GM21786 (cell line): ENCODE measurements around the gene INPP5A.
"Not testable (repeated sequence)": the region's sequence is repeated elsewhere in the genome, so short reads cannot be mapped to it uniquely, and the experiment has no call there.

Source experiments
- ATAC-seq: cut with Tn5 transposase; IDR thresholded peaks from one replicate; pipeline ENCODE4 v1.9.1; 2021; ENCODE audit not compliant: unreplicated experiment

INPP5A gene

GRCh38 chr10:132537684-132538001 lies at the start of gene INPP5A:
Gene INPP5A (plus strand): TSS chr10:132537787. CDS start chr10:132538097, 310 bp downstream.
- ATAC-seq = peak; percentile 65

DNA sequence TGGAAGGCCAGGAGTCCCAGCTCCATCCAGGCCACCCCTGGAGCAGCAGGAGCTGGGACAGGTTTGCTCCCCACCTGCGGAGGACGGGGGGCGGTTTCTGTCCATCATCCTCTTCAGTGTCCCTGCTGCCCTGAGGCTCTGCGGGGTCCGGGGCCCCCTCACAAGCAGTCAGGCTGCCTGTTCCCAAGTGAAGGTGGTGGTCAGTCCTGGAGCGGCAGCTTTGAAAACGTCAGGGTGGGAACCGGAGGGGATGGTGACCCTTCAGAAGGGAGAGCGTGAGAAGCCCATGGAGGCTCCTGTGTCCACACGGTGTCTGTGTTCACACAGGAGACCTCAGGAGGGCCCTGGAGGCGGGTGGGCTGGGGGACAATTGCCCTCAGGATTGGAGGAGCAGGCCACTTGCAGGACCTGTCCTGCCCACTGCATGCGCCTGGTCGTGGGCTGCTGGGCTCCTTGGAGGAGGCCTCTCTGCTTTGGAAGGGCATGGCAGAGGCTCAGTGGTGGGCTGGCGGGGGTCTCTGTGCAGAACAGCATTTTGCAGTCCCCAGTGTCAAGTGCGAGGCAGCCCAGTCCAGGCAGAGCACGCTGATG lies 49.3 kb upstream of the INPP5A start:
- no peak for ATAC-seq

DNA sequence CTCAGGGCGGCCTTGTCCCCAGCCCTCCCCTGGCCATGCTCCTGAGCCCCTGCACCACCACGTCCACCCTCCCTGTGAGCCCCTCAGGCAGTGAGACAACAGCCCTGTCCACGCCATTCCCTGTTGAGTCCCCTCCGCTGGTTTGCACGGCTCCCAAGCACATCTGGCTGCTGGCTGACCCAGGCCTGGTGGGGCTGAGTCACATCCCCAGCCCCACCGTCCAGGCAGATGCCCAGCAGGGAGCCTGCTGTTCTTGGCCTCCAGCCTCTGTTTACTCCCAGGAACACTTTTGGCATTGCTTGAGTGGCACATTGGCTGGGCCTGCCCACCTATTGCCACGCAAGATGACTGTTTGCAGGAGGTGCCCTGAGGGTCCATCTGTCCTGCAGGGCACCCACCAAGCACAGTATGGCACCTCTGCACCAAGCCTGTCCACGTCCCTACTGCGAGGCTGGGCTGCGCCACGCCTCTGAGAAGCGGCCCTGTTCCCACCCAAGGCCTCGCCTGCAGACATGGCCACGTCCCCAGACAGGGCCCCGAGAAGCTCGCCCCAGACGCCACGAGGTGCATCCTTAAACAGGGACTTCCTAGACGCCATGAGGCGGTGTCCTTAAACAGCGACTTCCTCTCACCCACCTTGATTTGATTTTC lies 48.4 kb upstream of the INPP5A start:
- ATAC-seq = no peak

GRCh38 chr10:132489704-132490534 lies 47.7 kb upstream of the INPP5A start:
- no peak for ATAC-seq

DNA sequence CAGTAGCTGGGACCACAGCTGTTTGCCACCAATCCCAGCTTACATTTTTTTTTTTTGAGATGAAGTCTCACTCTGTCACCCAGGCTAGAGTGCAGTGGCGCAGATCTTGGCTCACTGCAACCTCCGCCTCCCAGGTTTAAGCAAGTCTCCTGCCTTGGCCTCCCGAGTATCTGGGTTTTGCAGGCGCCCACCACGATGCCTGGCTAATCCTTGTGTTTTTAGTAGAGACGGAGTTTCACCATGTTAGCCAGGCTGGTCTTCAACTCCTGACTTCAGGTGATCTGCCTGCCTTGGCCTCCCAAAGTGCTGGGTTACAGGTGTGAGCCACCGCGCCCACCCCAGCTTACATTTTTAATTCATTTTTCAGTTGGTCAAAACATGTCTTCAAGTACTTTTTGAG lies 46.1 kb upstream of the INPP5A start:
- ATAC-seq = not testable (repeated sequence)

DNA sequence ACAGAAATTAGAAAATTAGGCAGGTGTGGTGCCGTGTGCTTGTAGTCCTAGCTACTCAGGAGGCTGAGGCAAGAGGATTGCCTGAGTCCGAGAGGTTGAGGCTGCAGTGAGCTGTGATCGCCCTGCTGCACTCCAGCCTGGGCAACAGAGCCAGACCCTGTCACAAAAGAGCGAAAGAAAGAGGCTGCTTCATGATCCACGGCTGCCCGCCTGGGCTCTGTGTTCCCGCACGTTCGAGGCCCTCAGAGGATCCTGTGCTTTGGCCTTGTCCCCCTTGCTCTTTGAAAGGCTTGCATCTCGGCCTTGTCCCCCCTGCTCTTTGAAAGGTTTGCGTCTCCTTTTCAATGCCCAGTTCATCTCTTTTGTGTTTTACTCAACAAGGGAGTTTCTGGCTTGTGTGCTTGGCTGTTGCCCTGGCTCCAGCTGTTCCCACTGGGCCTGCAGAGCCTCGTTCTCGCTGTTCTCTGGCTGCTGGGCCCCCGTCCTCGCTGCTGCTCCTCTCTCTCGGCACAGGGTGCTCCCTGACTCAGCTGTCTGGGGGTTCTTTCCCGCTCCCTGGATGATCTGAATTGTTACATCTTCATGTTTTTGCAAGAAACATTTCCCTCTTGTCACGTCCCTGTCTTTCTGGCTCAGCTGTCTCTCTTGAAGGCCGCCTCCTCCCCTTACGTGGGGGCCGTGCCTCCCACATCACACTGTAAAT lies 45.1 kb upstream of the INPP5A start:
- no peak for ATAC-seq

DNA sequence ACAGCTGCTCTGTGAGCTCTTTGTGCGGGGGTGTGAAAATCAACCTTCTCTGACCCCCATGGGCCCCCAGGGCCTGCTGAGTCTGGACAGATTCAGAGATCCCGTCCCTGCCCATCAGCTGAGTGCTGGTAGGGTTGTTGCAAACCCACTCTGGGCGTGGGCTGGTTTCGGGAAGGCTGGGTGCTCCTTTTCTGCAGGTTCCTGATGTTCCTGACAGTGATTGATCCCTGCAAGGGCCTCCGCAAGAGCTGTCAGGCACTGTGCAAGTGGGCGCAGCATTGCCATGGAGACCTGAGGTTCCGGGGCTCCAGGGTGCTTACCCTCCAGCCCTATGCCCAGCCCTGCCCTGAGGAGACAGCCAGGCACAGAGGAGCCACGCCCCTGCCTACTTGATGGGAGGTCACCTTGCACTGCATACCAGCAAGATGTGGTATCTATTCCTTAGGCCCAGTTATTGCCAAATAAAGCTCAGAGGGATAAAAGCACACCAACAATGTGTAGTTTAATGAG lies 44.3 kb upstream of the INPP5A start:
- no peak for ATAC-seq

DNA sequence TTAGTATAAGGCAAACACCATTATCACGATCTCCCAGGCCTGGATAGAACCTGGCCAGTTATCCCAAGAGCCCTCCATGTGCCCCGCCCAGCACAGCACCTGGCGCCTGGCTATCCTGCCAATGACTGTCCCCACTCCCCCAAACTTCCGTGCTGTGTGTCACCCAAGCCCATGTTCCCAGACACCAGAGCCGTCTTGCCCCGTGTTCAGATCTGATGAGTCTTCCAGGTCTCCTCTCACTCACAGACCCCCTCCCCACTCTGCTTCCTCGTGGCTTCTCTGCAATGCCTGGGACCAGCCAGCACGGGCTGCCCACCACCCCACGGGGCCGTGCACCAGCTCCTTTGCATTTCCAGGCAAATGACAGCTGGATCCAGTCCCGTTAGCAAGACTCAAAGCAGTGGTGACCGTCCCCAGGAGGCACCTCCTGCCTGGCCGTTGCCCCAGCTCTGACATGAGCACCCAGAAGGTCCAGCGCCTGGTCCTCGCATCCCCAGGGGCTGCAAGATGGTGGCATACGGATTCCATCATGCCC lies 43.8 kb upstream of the INPP5A start:
- ATAC-seq = no peak

DNA sequence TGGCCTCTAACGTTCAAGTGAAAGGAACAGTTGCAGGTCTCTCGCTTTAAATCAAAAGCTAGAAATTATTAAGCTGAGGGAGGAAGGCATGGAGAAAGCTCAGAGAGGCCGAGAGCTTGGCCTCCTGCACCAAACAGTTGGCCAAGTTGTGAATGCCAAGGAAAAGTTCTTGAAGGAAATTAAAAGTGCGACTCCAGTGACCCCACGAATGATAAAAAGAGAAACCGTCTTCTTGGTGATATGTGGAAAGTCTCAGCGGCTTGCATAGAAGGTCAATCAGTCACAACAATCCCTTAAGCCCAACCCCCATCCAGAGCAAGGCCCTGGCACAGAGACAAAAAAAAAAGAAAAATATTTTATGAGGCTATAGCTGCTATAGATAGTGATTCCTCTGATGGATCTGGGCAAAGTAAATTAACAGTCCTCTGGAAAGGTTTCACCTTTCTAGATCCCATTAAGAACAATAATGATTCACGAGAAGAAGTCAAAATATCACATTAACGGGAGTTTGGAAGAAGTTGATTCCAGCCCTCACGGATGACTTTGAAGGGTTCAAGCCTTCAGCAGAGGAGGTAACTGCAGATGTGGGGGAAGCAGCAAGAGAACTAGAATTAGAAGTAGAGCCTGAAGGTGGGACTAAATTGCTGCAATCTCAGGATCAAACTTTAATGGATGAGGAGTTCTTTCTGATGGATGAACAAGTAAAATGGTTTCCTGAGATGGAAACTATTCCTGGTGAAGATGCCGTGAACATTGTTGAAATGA lies 42.5 kb upstream of the INPP5A start:
- ATAC-seq = no peak

DNA sequence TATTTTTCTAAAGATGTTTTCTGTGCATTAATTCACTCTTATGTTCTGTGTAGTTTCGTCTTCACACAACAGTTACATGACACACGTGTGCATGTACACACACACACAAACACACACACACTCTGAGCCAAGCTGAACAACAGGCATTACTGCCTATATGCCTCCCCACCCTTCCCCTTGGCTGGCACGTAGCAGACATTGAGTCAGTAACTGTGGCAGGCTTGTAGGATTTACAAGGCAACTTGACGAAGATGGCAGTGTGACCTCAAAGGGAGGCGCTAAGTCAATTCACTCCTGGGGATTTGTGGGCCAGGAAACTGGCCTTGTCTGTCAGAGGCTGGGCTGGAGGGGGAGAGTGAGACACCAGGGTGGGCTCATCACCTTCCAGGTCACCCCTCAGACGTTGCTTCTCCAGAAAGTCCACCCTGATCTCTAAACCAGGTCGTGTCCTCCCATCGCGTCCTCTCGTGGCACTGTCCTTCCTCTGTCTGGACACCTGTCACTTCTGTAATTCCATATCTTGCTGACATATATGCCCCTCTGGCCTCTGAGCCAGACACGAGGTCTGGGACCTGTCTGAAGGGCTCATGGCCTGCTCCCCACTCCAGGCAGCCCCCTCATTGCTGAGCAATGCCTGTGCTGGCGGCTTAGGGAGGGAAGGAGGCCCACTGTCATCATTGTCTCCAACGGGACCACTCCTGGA lies 41.1 kb upstream of the INPP5A start:
- no peak for ATAC-seq

DNA sequence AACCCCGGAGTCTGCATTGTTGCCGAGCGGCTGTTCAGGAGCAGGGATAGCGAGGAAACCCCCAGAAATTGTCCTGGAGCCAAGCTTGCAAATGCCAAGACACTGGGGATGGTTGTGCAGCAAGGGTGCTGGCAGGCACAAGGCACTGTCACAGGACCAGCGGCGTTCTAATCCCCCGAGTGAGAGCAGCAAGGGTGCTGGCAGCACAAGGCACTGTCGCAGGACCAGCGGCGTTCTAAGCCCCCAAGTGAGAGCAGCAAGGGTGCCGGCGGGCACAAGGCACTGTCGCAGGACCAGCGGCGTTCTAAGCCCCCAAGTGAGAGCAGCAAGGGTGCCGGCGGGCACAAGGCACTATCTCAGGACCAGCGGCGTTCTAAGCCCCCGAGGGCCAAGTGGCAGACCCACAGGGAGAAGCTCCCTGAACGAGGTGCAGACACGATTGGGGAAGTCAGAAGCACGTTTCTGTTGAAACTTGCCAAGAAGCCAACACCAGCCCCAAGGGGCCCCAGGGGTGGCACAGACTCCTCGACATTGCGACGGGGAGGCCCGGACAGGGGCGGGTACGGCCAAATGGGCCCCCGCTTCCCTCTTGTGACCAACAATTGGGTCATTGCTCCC lies 40.4 kb upstream of the INPP5A start:
- ATAC-seq = no peak

GRCh38 chr10:132497861-132498561 lies 39.6 kb upstream of the INPP5A start:
- ATAC-seq = no peak

DNA sequence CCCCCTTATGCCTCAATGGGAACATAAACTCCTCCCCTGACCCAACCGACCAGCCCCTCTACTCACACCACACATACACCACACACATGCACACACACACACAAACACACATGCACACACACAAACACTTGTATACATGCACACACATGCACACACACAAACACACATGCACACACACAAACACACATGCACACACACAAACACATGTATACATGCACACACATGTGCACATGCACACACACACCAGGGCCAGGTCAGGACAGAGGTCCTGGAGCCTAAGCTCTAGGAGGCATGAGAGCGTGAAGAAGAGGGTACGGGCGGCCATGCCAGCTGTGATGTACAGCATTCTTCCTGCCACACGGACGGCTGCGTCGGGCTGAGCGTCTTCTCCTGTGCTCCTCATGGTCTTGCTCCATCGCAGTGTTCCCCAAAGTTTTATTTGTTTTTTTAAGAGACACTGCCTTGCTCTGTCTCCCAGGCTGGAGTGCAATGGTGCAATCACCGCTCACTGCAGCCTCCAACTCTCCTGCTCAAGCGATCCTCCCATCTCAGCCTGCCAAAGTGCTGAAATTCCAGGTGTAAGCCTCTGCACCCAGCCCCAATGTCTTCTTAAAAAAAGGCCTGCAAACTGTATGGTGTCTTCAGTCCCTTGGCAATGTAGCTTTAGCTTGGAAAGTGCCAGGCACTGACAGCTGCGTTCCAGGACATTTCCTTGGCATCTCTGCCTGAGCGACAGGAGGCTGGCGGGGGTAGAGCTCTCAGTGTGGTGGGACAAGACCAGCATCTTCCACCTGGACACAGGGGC lies 38.8 kb upstream of the INPP5A start:
- ATAC-seq = no peak

GRCh38 chr10:132499367-132499685 lies 38.3 kb upstream of the INPP5A start:
- no peak for ATAC-seq

GRCh38 chr10:132500781-132501415 lies 36.7 kb upstream of the INPP5A start:
- no peak for ATAC-seq

GRCh38 chr10:132502544-132503300 lies 34.9 kb upstream of the INPP5A start:
- ATAC-seq = no peak
